ENCODE measurements around the gene NFX1. TPM values are rescaled to one million over a fixed set of nuclear protein-coding genes. Genes with fewer than 3 reads are reported as not detected.

The NFX1 gene
- total and polyA plus RNA-seq, 9 of the 15 experiments (the other 6 are each of a cell fraction or from before 2014, with no cell fraction given) = 8.8 to 38.9 (median 26.8) TPM

DNA sequence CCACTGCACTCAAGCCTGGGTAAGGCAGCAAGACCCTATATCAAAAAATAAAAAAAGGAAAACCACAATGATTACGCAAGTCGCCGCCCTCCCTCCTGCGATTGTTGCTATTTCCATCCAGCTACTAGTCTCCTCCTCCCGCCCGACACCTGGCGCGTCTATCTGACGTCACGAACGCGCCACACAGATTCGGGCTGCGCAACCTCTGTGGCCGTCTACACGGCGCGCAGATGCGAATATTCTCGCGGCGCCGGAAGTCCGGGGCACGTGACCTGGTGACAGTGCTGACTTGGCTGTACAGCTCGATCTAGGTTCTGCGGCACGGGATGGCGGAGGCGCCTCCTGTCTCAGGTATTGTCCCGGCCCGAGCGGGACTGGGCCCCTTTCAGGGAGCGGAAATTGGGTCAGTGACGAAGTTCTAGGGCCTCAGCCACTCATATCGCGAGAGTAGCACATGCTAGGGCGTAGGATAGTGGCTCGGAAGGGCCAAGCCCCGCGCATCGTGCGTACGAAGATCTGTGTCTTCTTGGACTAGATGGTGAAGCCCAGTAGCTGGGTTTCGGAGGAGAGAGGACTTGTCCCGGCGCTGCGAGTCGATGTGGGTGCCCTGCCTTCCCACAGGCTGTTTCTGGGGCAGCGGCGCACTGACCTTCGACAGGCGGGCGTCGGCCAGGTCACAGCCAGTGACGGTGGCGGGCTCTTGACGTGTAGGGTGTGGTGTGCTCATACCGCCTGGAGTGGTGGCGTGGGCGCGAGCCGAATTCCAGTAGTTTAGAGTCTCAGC, at the start of gene NFX1 (continued):
- peak in 1 of 2 experiments; percentile 55 for TF ChIP-seq AFF1 (IDR thresholded peaks at IDR 0.05; ENCODE audit: low read depth in 1 of 2, partially characterized antibody in 2 of 2)
- no peak for TF ChIP-seq ZC3H8 (IDR thresholded peaks at IDR 0.05)
- TF ChIP-seq STAT5A (IDR thresholded peaks at IDR 0.05; ENCODE audit: borderline replicate concordance, low read length) = no peak
- TF ChIP-seq FOXA3 (CRISPR knock-in tag; conservative IDR thresholded peaks at IDR 0.05 in 1 of 2, IDR thresholded peaks at IDR 0.05 in 1 of 2) = no peak
- TF ChIP-seq CREB5 (CRISPR knock-in tag; IDR thresholded peaks at IDR 0.05) = no peak
- TF ChIP-seq SP1 (CRISPR knock-in tag; IDR thresholded peaks at IDR 0.05) = peak; percentile 84
- TF ChIP-seq, protein P1, sequence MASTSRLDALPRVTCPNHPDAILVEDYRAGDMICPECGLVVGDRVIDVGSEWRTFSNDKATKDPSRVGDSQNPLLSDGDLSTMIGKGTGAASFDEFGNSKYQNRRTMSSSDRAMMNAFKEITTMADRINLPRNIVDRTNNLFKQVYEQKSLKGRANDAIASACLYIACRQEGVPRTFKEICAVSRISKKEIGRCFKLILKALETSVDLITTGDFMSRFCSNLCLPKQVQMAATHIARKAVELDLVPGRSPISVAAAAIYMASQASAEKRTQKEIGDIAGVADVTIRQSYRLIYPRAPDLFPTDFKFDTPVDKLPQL (IDR thresholded peaks at IDR 0.05; ENCODE audit: extremely low read depth, insufficient read length) = no peak
- no peak for TF ChIP-seq IRF2 (CRISPR knock-in tag; IDR thresholded peaks at IDR 0.05)
- TF ChIP-seq RFX1 (IDR thresholded peaks at IDR 0.05) = no peak; the same call in 1 of the 2 replicates
- TF ChIP-seq TGIF2 (CRISPR knock-in tag; IDR thresholded peaks at IDR 0.05) = peak; percentile 64; the same call in 1 of the 2 replicates
- no peak for TF ChIP-seq ZNF133 (CRISPR knock-in tag; IDR thresholded peaks at IDR 0.05)
- peak; percentile 81 for TF ChIP-seq MEIS2 (IDR thresholded peaks at IDR 0.05; ENCODE audit: partially characterized antibody)
- no peak for TF ChIP-seq ZBTB1 (CRISPR knock-in tag; IDR thresholded peaks at IDR 0.05; ENCODE audit: borderline replicate concordance, low read depth)
- TF ChIP-seq THRA (IDR thresholded peaks at IDR 0.05) = no peak
- TF ChIP-seq ZNF24 (IDR thresholded peaks at IDR 0.05) = no peak; the same call in 1 of the 2 replicates
- TF ChIP-seq HMGN3 (IDR thresholded peaks at IDR 0.05; ENCODE audit: borderline replicate concordance, extremely low read depth, insufficient read length, low read depth, low read length) = peak; percentile 56
- no peak for TF ChIP-seq ETS2 (tag; IDR thresholded peaks at IDR 0.05; ENCODE audit: borderline replicate concordance, poor library complexity, severe bottlenecking)
- no peak for TF ChIP-seq GATAD2A (IDR thresholded peaks at IDR 0.05)
- TF ChIP-seq THRAP3 (IDR thresholded peaks at IDR 0.05; ENCODE audit: borderline replicate concordance) = no peak
- peak; percentile 87; the same call in 1 of the 2 replicates for TF ChIP-seq KAT7 (CRISPR knock-in tag; IDR thresholded peaks at IDR 0.05; ENCODE audit: borderline replicate concordance)
- TF ChIP-seq ERF (CRISPR knock-in tag; IDR thresholded peaks at IDR 0.05) = no peak

All from K562 (cell line).